A549 (cell line): ENCODE results near the gene SERPINA4. TPM values are rescaled to one million over a fixed set of nuclear protein-coding genes. Genes with fewer than 3 reads are reported as not detected.

Experiments
- ATAC-seq, 2 experiments: fragments of 200-7000 bp in 1 of 2; fragments of >200 bp in 1 of 2; cut with Nextera tagmentation in 1 of 2; cut with Tn5 transposase in 1 of 2; 3 replicates each; pipeline versions ENCODE4 v1.8.0 to v1.9.1; 2018 to 2020; ENCODE audit warnings: mild to moderate bottlenecking in 1 of 2, moderate library complexity in 1 of 2
- CTCF ChIA-PET: fragments of 300-600 bp; sonication (Branson Sonifier 250); formaldehyde crosslinking; extraction: SDS; loops from one replicate; lab custom pipeline; 2021; ENCODE audit warnings: antibody characterized with exemption, inconsistent platforms; lab: Yijun Ruan, JAX
- POLR2A ChIA-PET: fragments of 350-600 bp; formaldehyde crosslinking; extraction: SDS; loops from one replicate; lab custom pipeline; 2021; ENCODE audit warnings: antibody characterized with exemption, inconsistent platforms; lab: Yijun Ruan, JAX
- DNase-seq, 2 experiments: peaks; one replicate each; pipeline versions ENCODE4 v3.0.0 to v3.0.0-alpha.2; 2011 to 2016; ENCODE audit warnings: low read depth in 1 of 2, low spot score in 1 of 2
- FAIRE-seq: peaks from 2 replicates; lab custom pipeline; 2011; peaks lifted over from hg19 to GRCh38; lab: Jason Lieb, UNC
- H3K27ac ChIP-seq, 2 experiments: fragments of >200 bp; sonication (Bioruptor Twin); formaldehyde crosslinking; 3 replicates each; pipeline ENCODE4 v1.5.1; 2016 to 2017
- H3K4me1 ChIP-seq: fragments of >200 bp; sonication (Bioruptor Twin); formaldehyde crosslinking; 3 replicates; pipeline ENCODE4 v1.6.1; 2016
- H3K4me2 ChIP-seq: fragments of >200 bp; sonication (Bioruptor Twin); formaldehyde crosslinking; 3 replicates; pipeline ENCODE4 v1.6.1; 2016
- H3K4me3 ChIP-seq: fragments of >200 bp; sonication (Bioruptor Twin); formaldehyde crosslinking; 3 replicates; pipeline ENCODE4 v1.5.1; 2016
- H3K9me3 ChIP-seq: fragments of >200 bp; sonication (Bioruptor Twin); formaldehyde crosslinking; 3 replicates; pipeline ENCODE4 v1.6.1; 2016
- CBX2 ChIP-seq: fragments of 200-600 bp; sonication (generic); IDR thresholded peaks from 2 replicates; pipeline ENCODE4 v1.6.1; 2016; ENCODE audit warnings: low read depth, mild to moderate bottlenecking, borderline replicate concordance
- CTCF ChIP-seq: fragments of >200 bp; sonication (Bioruptor Twin); formaldehyde crosslinking; IDR thresholded peaks from 3 replicates; pipeline ENCODE4 v1.5.1; 2016
- E2F6 ChIP-seq: IDR thresholded peaks from 2 replicates; pipeline ENCODE4 v1.6.1; 2012; ENCODE audit warnings: low read depth, borderline replicate concordance
- EHF ChIP-seq: fragments of 250-450 bp; sonication (Bioruptor Pico); IDR thresholded peaks from 2 replicates; pipeline ENCODE4 v1.5.0; 2020; ENCODE audit warnings: mild to moderate bottlenecking
- ESRRA ChIP-seq: fragments of 150-350 bp; IDR thresholded peaks from 2 replicates; pipeline ENCODE4 v1.6.1; 2014; ENCODE audit warnings: mild to moderate bottlenecking, low read length, borderline replicate concordance
- FOSL2 ChIP-seq, 2 experiments: fragments of 450-650 bp in 1 of 2; fragments of >200 bp in 1 of 2; sonication (Bioruptor Twin) in 1 of 2; formaldehyde crosslinking; IDR thresholded peaks; 2 replicates each; pipeline versions ENCODE4 v1.5.0 to v1.6.1; 2016 to 2020; ENCODE audit warnings: mild to moderate bottlenecking in 1 of 2, moderate library complexity in 1 of 2
- HDAC2 ChIP-seq: fragments of 200-600 bp; sonication (generic); IDR thresholded peaks from 2 replicates; pipeline ENCODE4 v1.6.1; 2016
- HES2 ChIP-seq: fragments of >200 bp; sonication (Bioruptor Twin); formaldehyde crosslinking; IDR thresholded peaks from 2 replicates; pipeline ENCODE4 v1.6.1; 2016
- HMGXB4 ChIP-seq: fragments of 250-450 bp; sonication (Bioruptor Pico); IDR thresholded peaks from 2 replicates; pipeline ENCODE4 v1.5.0; 2021; ENCODE audit warnings: mild to moderate bottlenecking, moderate library complexity, borderline replicate concordance
- HOXB5 ChIP-seq: fragments of 250-450 bp; sonication (Bioruptor Pico); IDR thresholded peaks from 2 replicates; pipeline ENCODE4 v1.5.0; 2020; ENCODE audit warnings: mild to moderate bottlenecking, moderate library complexity
- MAFK ChIP-seq: fragments of 450-650 bp; IDR thresholded peaks from 2 replicates; pipeline ENCODE4 v1.6.1; 2014; ENCODE audit not compliant: partially characterized antibody
- MAX ChIP-seq: IDR thresholded peaks from 2 replicates; pipeline ENCODE4 v1.6.1; 2012
- MYC ChIP-seq: IDR thresholded peaks from 2 replicates; pipeline ENCODE4 v1.6.1; 2012; ENCODE audit warnings: mild to moderate bottlenecking, inconsistent platforms, low read length, improper control_type of control experiment, borderline replicate concordance
- NFE2L2 ChIP-seq: fragments of 150-350 bp; conservative IDR thresholded peaks from 2 replicates; pipeline ENCODE4 v1.6.1; 2014; ENCODE audit warnings: low read length
- NR3C1 ChIP-seq: fragments of >200 bp; sonication (Bioruptor Twin); formaldehyde crosslinking; IDR thresholded peaks from 3 replicates; pipeline ENCODE4 v1.6.1; 2017
- PHF8 ChIP-seq: fragments of 200-600 bp; sonication (generic); IDR thresholded peaks from 2 replicates; pipeline ENCODE4 v1.6.1; 2016; ENCODE audit warnings: low read depth, mild to moderate bottlenecking, antibody characterized with exemption, moderate library complexity, borderline replicate concordance
- POLR2A ChIP-seq: IDR thresholded peaks from 2 replicates; pipeline ENCODE4 v1.6.1; 2012; ENCODE audit warnings: mild to moderate bottlenecking, low read length
- RAD21 ChIP-seq, 2 experiments: fragments of >200 bp in 1 of 2; sonication (Bioruptor Twin) in 1 of 2; formaldehyde crosslinking in 1 of 2; IDR thresholded peaks in 1 of 2; conservative IDR thresholded peaks in 1 of 2; 2 replicates in 1 of 2; 3 replicates in 1 of 2; pipeline ENCODE4 v1.6.1; 2012 to 2018; ENCODE audit warnings: inconsistent platforms in 1 of 2
- RFX5 ChIP-seq: fragments of 450-650 bp; IDR thresholded peaks from 2 replicates; pipeline ENCODE4 v1.7.1; 2014; ENCODE audit warnings: antibody characterized with exemption, mild to moderate bottlenecking, moderate library complexity
- SMC3 ChIP-seq: fragments of >200 bp; sonication (Bioruptor Twin); formaldehyde crosslinking; IDR thresholded peaks from 3 replicates; pipeline ENCODE4 v1.6.1; 2018; ENCODE audit warnings: inconsistent platforms
- TP53 ChIP-seq: fragments of 250-450 bp; sonication (Bioruptor Pico); IDR thresholded peaks from 2 replicates; pipeline ENCODE4 v1.5.0; 2021; ENCODE audit warnings: mild to moderate bottlenecking, moderate library complexity
- WGBS: methylation state at CpG from one replicate; pipeline ENCODE4 v1.1.6; 2017; ENCODE audit errors: missing lambda C conversion rate; 5-methylcytosine and 5-hydroxymethylcytosine counted together
- polyA plus RNA-seq, 4 experiments: library from polyadenylated mRNA; depleted of rRNA in 3 of 4; stranded (reverse); fragments of >200 nt; fragmentation: RNase III in 1 of 4; extraction: RNeasy Plus Mini Kit Qiagen cat#74134 plus additional on column Dnase treatment in 1 of 4; gene quantifications; 2 replicates in 3 of 4; 3 replicates in 1 of 4; pipeline ENCODE4 v1.2.3, GENCODE V29; 2011 to 2017

Gene SERPINA4
- polyA plus RNA-seq, 2 of the 4 experiments (the other 2 are of a cell fraction) = 0.08 TPM; not detected in 1

GRCh38 chr14:94548999-94549985, 11.9 kb upstream of the SERPINA4 start:
- 23% methylated on average over 21 of the region's 24 CpGs for WGBS
- TF ChIP-seq E2F6 (no peak), SMC3 (peak; percentile 72; the same call in 2 of the 3 replicates), CTCF (peak; percentile 83), RAD21 (conservative IDR thresholded peaks at IDR 0.05 in 1 of 2, IDR thresholded peaks at IDR 0.05 in 1 of 2) (peak; percentile 63 to 69)
- ATAC-seq (peak; percentile 87 to 98), FAIRE-seq (no peak), DNase-seq (peak; percentile 44 to 62)
- CTCF ChIA-PET = interaction anchor here (0.7 to 3.2 kb wide), 47 partner anchors 10 to 550 kb away, joined by 3 to 70 read pairs (median 4); partner anchors contain the start of genes SERPINA3, SERPINA4 and SERPINA5
- Histone ChIP-seq H3K27ac (peak overlapping the region; percentile 5 to 65; a peak in 2 of 6 replicates), H3K4me2 (no peak overlapping the region), H3K9me3 (peaks cover 8% of the 10 kb centered on the region; the same call in 1 of the 3 replicates), H3K4me1 (no peaks in the 10 kb centered on the region), H3K4me3 (no peak overlapping the region)
- POLR2A ChIA-PET = interaction anchor here (1.1 kb wide), 1 partner anchor 9 kb away, joined by 3 read pairs; no protein-coding TSS in a partner anchor

- DNase-seq = no peak
- H3K9me3 ChIP-seq = peaks cover 12% of the 10 kb centered on the region; the same call in 1 of the 3 replicates
- no peak overlapping the region for H3K4me2 ChIP-seq
- POLR2A ChIA-PET = no interaction called here
- WGBS = 50% methylated on average over 5 of the region's 8 CpGs
- CTCF ChIA-PET = interaction anchor here (0.6 to 3.2 kb wide), 25 partner anchors 10 to 1007 kb away, joined by 3 to 70 read pairs (median 3); partner anchors contain the start of genes SERPINA3 and SERPINA4
- peak overlapping the region; percentile 5 to 65; a peak in 2 of 6 replicates for H3K27ac ChIP-seq
- TF ChIP-seq MYC = no peak
- no peak for TF ChIP-seq RFX5
- no peak for TF ChIP-seq POLR2A
- no peak for TF ChIP-seq HOXB5
- no peak for TF ChIP-seq ESRRA
- no peak for TF ChIP-seq FOSL2 (IDR thresholded peaks at IDR 0.05)
- no peak for TF ChIP-seq FOSL2 (CRISPR knock-in tag; IDR thresholded peaks at IDR 0.05)
- no peak for TF ChIP-seq PHF8
- TF ChIP-seq RAD21 (conservative IDR thresholded peaks at IDR 0.05 in 1 of 2, IDR thresholded peaks at IDR 0.05 in 1 of 2) = no peak
- TF ChIP-seq MAX = no peak
- no peak for TF ChIP-seq NR3C1
- no peak for TF ChIP-seq MAFK
- no peak for TF ChIP-seq HES2
- no peak for TF ChIP-seq HDAC2
- no peak for TF ChIP-seq TP53
- TF ChIP-seq, all 56 proteins: peak for 0
- no peak overlapping the region for H3K4me3 ChIP-seq
- no peaks in the 10 kb centered on the region for H3K4me1 ChIP-seq
- FAIRE-seq = no peak
- no peak for ATAC-seq
Observed at GRCh38 chr14:94550041-94550440, 11.2 kb upstream of the SERPINA4 start.

- ATAC-seq = no peak
- Histone ChIP-seq H3K4me2 (no peak overlapping the region), H3K4me3 (no peak overlapping the region), H3K9me3 (peaks cover 21% of the 10 kb centered on the region; the same call in 1 of the 3 replicates), H3K4me1 (no peaks in the 10 kb centered on the region), H3K27ac (no peak overlapping the region)
- CTCF ChIA-PET = interaction anchor here (1.0 to 1.1 kb wide), 3 partner anchors 11 to 70 kb away, joined by 3 read pairs; no protein-coding TSS in a partner anchor
- FAIRE-seq = no peak
- no peak for DNase-seq
- WGBS = 58% methylated on average over 9 of the region's 9 CpGs
- TF ChIP-seq RFX5 (no peak), SMC3 (no peak), CBX2 (no peak), MAFK (no peak), HMGXB4 (CRISPR knock-in tag) (no peak), EHF (CRISPR knock-in tag) (no peak), FOSL2 (IDR thresholded peaks at IDR 0.05) (no peak), FOSL2 (CRISPR knock-in tag; IDR thresholded peaks at IDR 0.05) (no peak), NFE2L2 (no peak)
- POLR2A ChIA-PET = no interaction called here
Observed at GRCh38 chr14:94555991-94556390, 5.3 kb upstream of the SERPINA4 start.
